HG02588 (cell line): ENCODE data around the gene LUZP1.

Source experiments
- ATAC-seq: cut with Tn5 transposase; IDR thresholded peaks from one replicate; pipeline ENCODE4 v1.9.1; 2021; ENCODE audit warnings: mild to moderate bottlenecking, moderate library complexity; ENCODE audit not compliant: unreplicated experiment

LUZP1 gene

DNA sequence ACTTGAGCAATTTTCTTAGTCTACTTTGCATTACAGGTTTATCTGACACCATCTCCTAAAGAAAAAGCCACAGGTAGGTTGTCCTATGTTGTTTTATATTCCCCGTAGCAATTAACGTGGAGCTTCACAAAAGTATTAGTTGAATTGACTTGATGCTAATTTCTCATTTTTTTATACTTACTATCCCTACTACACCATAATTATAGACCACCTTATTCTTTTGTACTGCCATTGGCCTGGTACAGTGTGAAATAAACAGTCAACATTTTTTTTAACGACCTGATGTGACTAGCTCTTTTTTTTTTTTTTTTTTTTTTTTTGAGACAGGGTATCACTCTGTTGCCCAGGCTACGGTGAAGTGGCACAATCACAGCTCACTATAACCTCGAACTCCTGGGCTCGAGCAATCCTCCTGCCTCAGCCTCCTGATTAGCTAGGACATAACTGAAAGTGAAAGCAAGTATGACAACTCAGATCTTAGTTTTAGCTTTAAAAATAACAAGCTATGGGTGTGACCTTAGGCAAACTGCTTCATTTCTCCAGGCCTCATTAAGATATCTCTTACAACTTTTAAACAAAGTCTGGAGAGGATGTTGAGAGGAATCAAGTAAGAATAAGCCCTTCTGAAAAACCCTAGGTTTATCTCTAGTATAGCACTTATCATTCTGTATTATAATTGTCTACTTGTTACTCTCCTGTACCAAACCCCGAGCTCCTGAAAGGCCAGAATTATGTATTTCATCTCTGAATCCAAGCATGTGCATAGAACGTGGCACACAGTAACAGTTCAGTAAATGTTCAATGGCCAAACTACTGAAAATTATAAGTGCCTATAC is 49.5 kb downstream of the LUZP1 start:
- no peak for ATAC-seq

DNA sequence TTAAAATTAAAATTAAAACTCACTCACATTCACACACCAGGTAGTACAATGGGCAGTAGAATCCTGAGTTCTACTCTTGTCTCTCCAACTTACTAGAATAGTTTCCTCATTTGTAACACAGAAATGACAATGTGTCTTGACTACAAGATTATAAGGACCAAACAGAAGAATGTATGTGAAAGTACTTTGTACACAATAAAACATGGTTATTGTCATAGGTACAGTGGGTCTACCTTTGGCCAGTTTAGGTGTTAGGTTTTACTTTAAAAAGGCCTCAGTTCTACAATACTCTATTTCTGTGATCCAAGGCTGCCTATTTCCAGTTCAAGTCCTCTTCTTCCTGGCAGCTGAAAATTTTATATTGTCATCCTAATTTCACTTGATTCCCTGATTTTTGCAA is 50.2 kb downstream of the LUZP1 start:
- no peak for ATAC-seq

DNA sequence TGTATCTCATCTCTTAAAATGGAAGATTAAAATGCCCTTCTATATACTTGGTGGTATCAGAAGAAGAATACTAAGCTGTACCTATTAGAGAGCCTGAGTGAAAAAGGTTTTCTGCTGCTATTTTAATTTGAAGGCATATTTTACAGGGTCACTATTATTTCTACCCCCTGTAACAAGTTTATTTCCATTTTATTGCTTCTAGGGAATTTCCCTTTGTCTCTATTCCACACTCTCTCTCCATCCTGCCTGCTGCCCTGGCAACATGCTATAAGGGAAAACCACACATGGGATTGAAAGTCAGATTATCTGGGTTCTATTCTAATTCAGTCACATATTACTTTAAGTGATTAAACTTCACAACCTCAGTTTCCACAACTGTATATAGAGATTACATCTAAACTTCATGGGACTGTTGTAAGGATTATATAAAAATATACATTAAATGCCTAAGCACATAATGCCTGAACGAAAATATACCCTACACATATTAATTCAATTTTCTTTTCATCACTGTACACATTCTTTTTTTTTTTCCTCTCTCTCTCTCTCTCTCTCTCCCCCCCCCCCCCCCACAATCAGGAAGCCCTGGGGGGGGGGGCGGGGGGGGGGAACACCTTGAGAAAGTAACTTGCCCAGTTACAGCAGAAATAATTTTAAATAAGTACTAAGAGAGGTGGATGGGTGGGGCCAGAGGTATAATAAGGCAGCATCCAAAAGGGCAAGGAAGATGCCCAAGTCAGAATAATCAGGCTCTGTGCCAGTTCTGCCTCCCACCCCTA is 51.5 kb downstream of the LUZP1 start:
- ATAC-seq: no peak

DNA sequence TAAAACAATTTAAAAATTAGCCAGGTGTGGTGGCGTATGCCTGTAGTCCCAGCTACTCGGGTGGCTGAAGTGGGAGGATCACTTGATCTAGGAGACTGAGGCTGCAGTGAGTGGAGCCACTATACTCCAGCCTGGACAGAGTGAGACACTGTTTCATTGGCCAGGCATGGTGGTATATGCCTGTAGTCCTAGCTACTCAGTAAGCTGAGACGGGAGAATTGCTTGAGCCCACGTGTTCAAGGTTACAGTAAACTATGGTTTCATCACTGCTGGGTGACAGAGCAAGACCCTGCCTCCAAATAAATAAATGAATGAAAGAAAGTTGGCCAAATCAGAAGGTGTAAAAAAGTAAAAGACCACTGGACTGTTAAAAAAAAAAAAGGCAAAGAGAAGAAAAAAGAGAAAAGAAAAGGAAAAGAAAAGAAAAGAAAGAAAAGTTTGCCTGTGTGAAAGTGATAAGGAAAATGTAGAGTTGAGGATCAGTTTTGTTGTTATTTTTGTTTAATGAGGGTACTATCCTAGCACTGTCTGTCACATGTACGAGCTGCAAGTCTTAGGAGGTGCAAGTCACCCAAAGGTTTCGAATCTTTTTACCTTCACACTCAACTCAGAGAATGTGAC is 52.3 kb downstream of the LUZP1 start:
- no peak for ATAC-seq

DNA sequence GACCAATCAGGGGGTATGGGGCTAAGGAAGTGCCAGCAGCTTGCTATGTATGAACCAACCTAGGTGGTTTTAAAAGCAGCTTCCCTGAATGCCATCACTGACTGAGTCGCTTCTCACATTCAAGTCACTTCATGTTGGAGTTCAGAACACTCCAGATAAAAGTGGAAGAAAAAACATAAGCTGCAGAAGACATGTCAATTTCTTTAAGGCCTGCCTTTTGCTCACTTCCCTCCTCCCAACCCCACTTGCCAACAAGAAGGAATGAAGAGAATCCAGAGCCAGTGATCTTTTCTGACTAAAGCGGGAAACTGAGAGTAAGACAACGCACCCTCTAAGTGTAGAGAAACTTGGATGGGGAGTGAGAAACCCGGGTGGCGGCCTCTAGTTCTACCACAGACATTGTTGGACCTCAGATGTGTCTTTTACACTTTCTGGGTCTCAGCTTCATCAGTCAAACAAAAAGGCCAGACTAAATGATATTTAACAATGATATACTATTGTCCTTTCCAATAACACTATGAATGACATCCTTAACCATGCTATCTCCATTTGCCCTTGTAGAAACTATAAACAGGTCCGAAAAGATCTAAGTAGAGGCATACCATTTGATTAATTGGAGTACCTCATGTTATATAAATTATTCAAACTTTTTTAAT is 54.1 kb downstream of the LUZP1 start:
- ATAC-seq: no peak

DNA sequence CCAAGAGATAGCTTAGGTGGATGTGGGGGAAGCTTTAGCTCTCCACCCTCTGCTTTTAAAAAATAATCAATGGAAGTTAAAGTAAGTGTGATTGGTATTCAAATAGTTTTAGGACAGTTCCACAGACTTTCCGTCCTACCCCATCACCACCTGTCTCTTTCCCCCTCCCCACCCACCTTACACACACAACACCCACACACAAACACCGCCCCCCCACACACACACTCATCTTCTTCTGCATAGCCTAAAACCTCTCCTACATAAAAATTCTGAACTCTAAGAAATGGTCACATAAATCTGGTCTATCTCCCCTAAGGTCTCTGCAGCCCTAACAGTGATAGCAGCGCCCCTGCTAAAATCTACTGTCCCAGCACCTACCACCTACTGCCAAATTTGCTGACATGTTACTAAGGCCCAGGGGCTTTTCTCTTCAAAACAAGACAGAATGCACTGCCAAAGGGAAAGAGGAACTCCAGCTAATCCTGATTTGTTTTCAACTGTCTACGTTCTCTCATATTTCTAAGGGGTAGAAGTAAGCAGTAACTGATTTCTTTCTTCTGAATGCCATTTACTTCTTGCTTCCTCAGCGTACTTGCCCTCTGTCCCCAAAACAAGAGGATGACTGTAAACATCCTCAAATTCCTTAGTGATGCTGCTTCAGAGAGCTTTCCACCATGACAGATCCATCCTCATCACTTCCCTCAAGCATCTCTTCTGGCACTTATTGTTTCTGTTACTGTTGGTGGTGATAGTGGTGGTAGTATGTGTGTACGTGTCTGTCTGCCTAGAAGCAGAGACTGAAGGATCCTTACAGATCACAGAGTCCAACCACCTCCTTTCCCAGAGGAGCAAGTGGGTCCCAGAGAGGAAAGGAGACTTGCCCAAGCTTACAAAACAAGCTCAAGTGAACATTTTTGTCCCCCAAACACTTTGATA is 56.8 kb downstream of the LUZP1 start:
- no peak for ATAC-seq

DNA sequence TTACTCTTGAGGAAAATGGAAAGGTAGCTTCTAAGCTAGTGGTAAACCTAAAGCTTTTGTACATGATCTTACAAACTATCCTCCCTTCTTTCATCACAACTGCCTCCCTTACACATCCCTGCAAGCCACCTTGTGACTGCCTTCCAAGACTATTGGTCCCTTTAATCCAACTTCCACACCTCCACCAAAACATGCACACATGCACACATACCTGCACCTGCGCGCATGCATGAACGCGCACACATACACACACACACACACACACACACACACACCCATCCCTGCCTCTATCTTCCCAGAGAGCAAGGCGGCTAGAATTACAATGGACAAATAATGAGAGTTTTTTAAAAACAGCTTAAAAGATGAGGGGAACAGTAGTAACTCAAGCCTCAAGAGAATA is 58.3 kb downstream of the LUZP1 start:
- ATAC-seq: no peak

DNA sequence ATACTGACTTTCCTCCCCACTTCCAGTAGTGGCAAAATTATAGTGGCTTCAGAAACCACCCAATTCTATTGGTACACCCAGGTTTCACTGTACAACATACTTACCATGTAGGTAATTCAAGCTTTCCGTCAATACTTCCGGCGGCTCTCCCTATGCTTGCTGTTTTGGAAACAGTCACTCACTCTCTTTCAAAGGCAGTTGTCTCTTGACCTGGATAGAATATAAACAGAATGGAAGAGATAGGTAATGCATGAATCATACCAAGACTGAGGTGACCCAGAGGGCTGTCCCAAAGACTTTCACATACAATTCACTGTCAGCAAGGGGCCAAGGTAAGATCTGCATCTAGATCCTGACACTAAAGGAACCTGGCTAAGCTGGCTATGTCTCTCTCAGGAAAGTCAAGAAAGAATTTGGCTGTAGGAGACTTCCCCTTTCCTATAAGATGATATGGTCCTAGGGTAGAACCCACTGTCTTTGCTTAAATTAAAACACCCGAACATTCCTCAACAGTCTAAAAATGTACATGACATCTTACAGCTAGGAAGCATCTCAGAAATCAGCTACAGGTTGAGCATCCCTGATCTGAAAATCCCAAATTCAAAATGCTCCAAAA is 59.6 kb downstream of the LUZP1 start:
- no peak for ATAC-seq

DNA sequence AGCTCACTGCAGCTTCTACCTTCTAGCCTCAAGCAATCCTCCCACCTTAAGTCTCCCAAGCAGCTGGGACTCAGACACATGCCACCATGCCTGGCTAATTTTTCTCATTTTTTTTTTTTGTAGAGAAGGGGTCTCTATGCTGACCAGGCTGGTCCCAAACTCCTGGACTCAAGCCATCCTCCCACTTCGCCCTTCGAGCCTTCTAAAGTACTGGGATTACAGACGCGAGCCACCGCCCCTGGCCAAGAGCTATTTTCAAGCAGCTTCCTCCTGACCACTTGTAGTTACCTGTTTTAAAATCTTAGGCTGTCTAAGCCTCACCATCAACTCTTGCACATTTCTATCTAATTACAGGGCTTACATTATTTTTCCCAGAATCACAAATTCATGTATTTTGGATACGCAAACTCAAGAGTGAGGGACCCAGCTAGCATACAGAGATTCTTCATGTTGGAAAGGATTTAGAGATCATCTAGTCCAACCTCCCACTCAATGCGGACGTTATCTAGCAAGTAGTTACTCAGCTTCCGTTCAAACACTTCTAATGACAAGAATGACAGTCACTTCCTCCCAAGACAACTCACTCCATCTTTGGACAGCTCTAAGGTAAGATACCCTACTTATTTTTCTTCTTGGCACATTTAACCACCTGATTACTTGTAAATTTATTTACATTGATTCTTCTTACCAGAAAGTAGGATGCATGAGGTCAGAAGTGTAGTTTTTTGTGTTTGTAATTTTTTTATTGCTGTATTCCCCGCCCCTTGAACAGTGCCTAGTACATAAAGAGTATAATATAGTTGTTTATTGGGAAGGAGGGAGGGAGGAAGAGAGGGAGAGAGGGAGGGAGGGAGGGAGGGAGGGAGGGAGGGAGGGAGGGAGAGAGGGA is 65.4 kb downstream of the LUZP1 start:
- ATAC-seq: no peak

DNA sequence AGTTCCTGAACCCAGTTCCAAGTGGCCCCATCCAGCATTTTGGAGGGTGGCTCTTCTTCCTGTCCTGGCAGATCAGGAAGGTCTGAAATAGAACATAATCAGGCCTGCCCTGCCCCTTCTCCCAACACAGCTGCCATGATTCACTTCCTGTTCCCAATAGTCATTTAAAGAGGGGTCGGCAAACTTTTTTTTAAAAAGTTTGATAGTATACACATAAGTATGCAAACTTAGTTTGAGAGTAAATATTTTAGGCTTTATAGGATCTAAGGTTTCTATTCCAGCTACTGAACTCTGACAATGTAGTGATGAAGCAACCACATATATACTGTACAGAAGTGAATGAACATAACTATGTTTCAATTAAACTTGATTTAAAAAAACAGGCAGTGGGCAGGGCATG is 66.4 kb downstream of the LUZP1 start:
- ATAC-seq: no peak

DNA sequence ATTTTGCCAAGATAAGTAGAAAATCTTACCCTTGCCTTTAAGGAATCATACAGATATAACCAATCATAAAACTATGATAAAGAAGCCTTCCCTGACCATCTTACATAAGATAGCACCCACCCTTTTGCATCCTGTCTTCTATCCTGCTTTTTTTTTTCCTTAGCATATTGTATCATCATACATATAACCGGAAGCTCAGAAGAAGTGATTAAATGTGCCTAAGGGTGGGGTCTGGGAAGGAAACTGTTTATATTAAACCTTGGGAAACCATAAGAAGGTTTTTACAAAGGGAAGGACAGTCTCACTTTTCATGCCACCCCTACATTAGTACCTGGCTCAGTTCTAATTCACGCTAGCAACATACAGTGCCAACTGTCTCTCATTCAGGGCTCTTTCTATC is 66.8 kb downstream of the LUZP1 start:
- ATAC-seq: no peak

DNA sequence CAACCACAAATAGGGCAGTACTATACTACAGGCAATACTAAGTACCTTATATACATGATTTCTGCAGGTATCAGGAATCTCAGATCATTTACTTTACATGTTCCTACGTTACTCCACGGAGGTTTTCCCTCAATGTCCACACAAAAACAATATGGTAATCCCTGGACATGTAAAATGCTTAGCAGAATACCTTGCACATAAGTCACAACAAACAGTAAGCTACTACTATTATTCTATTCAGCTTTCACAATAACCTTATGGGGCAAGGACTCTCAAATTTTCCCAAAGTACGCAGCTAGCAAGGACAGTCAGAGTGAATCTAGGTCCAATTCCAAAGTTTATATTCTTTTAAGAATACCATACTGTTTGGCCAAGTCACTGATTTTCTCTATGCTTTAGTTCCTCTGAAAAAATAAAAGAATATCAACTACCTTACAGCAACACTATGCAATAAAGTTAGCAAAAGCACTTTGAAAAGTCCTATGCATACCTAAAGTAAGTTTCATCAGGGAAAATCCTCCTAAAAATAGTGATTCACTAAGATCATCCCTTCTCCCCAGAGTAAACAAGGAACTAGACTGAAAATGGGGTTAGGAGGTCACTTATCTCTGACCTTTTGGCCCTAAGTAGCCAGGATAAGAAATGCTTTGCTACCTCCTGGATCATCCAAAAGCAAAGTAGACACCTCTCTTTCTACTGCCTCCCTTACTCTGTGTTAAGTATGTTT is 67.4 kb downstream of the LUZP1 start:
- no peak for ATAC-seq

DNA sequence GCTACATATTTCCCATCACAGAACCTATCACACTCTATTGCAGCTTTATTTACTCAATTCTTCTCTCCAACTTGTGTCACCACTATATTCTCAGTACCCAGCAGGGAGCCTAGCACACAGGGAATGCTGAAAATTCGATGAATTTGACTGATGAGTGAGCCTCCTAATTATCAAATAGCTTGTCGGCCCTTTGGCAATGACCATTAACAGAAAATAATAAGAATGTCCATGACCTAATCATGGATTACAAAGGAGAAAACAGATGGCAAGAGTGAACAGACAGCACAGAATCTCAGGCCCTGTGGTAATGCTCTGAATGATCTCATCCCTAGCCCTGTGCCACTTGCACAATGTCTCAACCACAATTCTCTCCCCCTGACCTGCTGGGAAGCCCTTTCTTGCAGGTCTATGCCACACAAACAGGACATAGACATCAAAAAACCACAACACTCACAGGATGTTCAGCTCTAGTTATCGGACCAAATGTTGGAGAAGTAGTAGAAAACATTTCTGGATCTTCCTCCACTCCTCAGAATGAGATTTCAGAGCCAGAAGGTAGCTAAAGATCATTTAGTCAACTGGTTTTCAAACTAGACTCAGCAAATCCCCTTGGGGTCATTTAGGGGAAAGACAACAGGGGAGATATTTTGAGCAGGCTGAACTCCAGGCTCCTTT is 68.4 kb downstream of the LUZP1 start:
- no peak for ATAC-seq

DNA sequence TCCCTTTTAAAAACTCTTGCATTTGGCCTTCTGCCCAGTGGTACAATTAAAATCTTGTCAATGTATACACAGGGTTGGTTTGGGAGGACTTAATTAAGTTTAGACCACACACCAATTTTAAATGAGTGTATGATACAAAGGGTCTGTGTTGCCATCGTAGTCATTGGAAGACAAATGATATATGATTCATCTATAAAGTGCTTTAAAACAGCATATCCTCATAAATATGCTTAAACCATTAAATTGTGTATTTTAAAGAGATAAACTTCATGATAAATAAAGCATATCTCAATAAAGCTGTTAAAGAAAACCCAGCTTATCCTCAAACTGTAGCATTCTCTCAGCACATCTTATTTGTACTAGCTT is 69.5 kb downstream of the LUZP1 start:
- no peak for ATAC-seq

DNA sequence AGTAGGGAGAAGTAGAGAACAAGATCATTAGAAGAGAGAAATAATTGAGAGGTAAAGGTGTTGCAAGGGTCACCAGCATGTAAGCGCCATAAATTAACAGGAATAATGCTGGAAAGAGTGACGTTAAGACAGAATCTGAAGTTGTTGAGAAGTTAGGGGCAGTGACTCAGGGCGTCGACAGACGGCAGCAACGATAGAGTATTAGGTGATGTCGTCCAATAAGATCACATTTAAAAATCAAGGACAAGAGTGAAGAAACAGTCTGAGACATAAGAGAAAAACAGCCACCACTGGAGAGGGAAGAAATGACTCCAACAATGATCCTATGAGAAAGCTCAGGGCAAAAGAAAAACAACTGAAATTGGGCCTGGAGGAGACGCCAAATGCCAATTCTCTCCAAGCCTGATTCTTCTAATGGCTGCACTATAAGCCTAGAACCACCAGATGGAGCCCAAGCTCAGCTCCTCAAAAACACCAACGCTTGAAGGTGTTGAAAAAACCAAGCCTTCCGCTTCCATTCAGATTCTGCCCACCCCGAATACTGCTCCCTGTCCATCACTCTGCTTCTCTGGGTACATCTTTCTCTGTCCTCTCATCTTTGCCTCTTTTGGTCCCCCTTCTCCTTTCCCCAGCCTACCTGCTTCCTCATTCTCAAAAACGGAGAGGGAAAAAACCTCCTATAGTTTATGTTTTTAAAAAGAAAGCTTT is 70.0 kb downstream of the LUZP1 start:
- no peak for ATAC-seq

DNA sequence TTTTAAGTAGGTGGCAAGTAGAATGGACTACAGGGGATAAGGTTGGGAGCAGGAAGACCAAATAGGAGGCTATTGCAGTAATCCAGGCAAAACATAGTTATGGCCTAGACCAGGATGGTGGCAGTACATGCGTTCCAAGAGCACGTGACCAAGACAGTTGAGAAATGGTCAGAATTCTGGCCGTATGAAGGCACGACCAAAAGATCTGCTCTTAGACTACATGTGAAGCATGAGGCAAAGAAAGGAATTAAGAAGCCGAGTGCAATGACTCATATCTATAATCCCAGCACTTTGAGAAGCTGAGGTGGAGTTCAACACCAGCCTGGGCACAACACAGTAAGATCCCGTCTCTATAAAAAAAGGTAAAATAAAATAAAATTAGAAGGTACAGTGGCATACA is 71.3 kb downstream of the LUZP1 start:
- ATAC-seq: no peak

DNA sequence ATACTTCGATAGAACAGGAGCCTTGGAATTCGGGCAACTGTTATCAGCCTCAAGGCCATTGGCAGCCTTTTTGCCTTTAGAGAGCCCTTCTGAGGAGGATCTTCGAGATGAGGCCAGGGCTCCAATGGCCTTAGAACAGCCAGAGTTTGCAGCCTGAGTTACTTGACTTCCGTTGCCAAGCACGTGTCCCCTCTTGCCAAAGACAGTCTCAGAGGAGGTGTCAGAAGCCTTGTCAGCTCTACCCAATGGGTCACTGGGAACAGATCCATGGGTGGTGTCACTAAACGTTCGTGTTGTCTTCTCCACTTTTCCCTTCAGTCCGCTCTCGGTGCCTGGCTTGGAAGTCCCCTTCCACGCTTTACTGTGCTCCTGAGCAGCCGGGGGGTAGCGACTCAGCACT is 76.2 kb downstream of the LUZP1 start:
- ATAC-seq: no peak
